Neural progenitor cell (in vitro differentiated cells): Measurements from ENCODE around the gene SLC38A9. TPM values are rescaled to one million over a fixed set of nuclear protein-coding genes. Genes with fewer than 3 reads are reported as not detected.

Source experiments
- DNase-seq: peaks from one replicate; pipeline ENCODE4 v3.0.0-alpha.2; 2016; ENCODE audit warnings: low spot score
- H2AFZ ChIP-seq: fragments of 200-600 bp; sonication (generic); replicated peaks from 2 replicates; pipeline ENCODE4 v1.6.1; 2016; ENCODE audit warnings: antibody characterized with exemption
- H3F3A ChIP-seq: fragments of 200-600 bp; sonication (generic); 2 replicates; pipeline ENCODE4 v1.6.1; 2016; ENCODE audit warnings: antibody characterized with exemption, low read depth
- H3K27ac ChIP-seq: fragments of 200-600 bp; sonication (generic); 2 replicates; pipeline ENCODE4 v1.5.1; 2016; ENCODE audit warnings: mild to moderate bottlenecking
- H3K27me3 ChIP-seq: fragments of 200-600 bp; sonication (generic); 2 replicates; pipeline ENCODE4 v1.6.1; 2016; ENCODE audit warnings: mild to moderate bottlenecking, moderate library complexity
- H3K36me3 ChIP-seq: fragments of 200-600 bp; sonication (generic); 2 replicates; pipeline ENCODE4 v1.5.1; 2016
- H3K4me1 ChIP-seq: fragments of 200-600 bp; sonication (generic); 2 replicates; pipeline ENCODE4 v1.6.1; 2016; ENCODE audit warnings: mixed run types
- H3K4me2 ChIP-seq: fragments of 200-600 bp; sonication (generic); 2 replicates; pipeline ENCODE4 v1.6.1; 2016
- H3K4me3 ChIP-seq: fragments of 200-600 bp; sonication (generic); 2 replicates; pipeline ENCODE4 v1.5.1; 2016
- H3K79me2 ChIP-seq: fragments of 200-600 bp; sonication (generic); 2 replicates; pipeline ENCODE4 v1.6.1; 2016; ENCODE audit warnings: low read depth
- H3K9ac ChIP-seq: fragments of 200-600 bp; sonication (generic); 2 replicates; pipeline ENCODE4 v1.6.1; 2016
- H3K9me3 ChIP-seq: fragments of 200-600 bp; sonication (generic); 2 replicates; pipeline ENCODE4 v1.5.1; 2016; ENCODE audit warnings: low read depth
- H4K20me1 ChIP-seq: fragments of 200-600 bp; sonication (generic); 2 replicates; pipeline ENCODE4 v1.6.1; 2016; ENCODE audit warnings: low read depth
- H3K27ac Mint-ChIP-seq: 3 replicates; pipeline ENCODE4 v1.8.0; 2021; ENCODE audit warnings: mixed read lengths
- H3K27me3 Mint-ChIP-seq: 2 replicates; pipeline ENCODE4 v1.8.0; 2022; ENCODE audit warnings: low read depth, mild to moderate bottlenecking, inconsistent platforms, moderate library complexity, mixed read lengths; ENCODE audit not compliant: insufficient read depth
- H3K36me3 Mint-ChIP-seq: 3 replicates; pipeline ENCODE4 v1.8.0; 2021; ENCODE audit warnings: mixed read lengths
- H3K4me1 Mint-ChIP-seq: 3 replicates; pipeline ENCODE4 v1.8.0; 2021; ENCODE audit warnings: mixed read lengths
- H3K4me3 Mint-ChIP-seq: 3 replicates; pipeline ENCODE4 v1.8.0; 2021; ENCODE audit warnings: mild to moderate bottlenecking, moderate library complexity, mixed read lengths
- H3K9me3 Mint-ChIP-seq: 3 replicates; pipeline ENCODE4 v1.8.0; 2020; ENCODE audit warnings: mixed read lengths
- CTCF ChIP-seq: fragments of 200-600 bp; sonication (generic); IDR thresholded peaks from 2 replicates; pipeline ENCODE4 v1.5.1; 2017; ENCODE audit warnings: antibody characterized with exemption, mild to moderate bottlenecking
- EZH2 ChIP-seq: fragments of 200-600 bp; sonication (generic); IDR thresholded peaks from 2 replicates; pipeline ENCODE4 v1.6.1; 2017; ENCODE audit warnings: antibody characterized with exemption, mild to moderate bottlenecking, moderate library complexity
- EZH2phosphoT487 ChIP-seq: fragments of 200-600 bp; sonication (generic); IDR thresholded peaks from 2 replicates; pipeline ENCODE4 v1.6.1; 2017; ENCODE audit warnings: antibody characterized with exemption
- total RNA-seq: library from RNA; depleted of rRNA; stranded (reverse); fragments of >200 nt; gene quantifications from 2 replicates; pipeline ENCODE4 v1.2.3, GENCODE V29; 2015; ENCODE audit warnings: low replicate concordance

SLC38A9 gene
- total RNA-seq, 1 donor from 2014 or later: 57.7 TPM

GRCh38 chr5:55638051-55638450 is 74.1 kb downstream of the SLC38A9 start:
- H3K9ac ChIP-seq: no peak overlapping the region
- no peak overlapping the region for H3K27ac ChIP-seq
- H3K79me2 ChIP-seq: no peaks in the 10 kb centered on the region
- DNase-seq: no peak
- peaks cover 16% of the 10 kb centered on the region for H3K4me1 ChIP-seq
- H2AFZ ChIP-seq: no peak overlapping the region
- no peaks in the 10 kb centered on the region for H4K20me1 ChIP-seq
- H3K4me3 ChIP-seq: no peak overlapping the region
- Mint-ChIP-seq H3K9me3 (no peaks in the 10 kb centered on the region), H3K36me3 (peaks cover 3% of the 10 kb centered on the region), H3K27me3 (no peaks in the 10 kb centered on the region), H3K27ac (no peak overlapping the region), H3K4me3 (no peak overlapping the region), H3K4me1 (peaks cover 4% of the 10 kb centered on the region)
- no peaks in the 10 kb centered on the region for H3K9me3 ChIP-seq
- no peaks in the 10 kb centered on the region for H3K36me3 ChIP-seq
- H3F3A ChIP-seq: no peaks in the 10 kb centered on the region
- H3K4me2 ChIP-seq: no peak overlapping the region
- no peaks in the 10 kb centered on the region for H3K27me3 ChIP-seq
- TF ChIP-seq EZH2 (no peak), EZH2phosphoT487 (no peak), CTCF (no peak)

GRCh38 chr5:55636683-55637082 is 75.4 kb downstream of the SLC38A9 start:
- Histone ChIP-seq H3K4me2 (no peak overlapping the region), H3K4me3 (no peak overlapping the region), H3K27me3 (no peaks in the 10 kb centered on the region), H3K4me1 (peaks cover 12% of the 10 kb centered on the region), H3K27ac (no peak overlapping the region), H3K9me3 (no peaks in the 10 kb centered on the region), H3K79me2 (no peaks in the 10 kb centered on the region), H3F3A (no peaks in the 10 kb centered on the region), H3K36me3 (no peaks in the 10 kb centered on the region), H3K9ac (no peak overlapping the region), H2AFZ (no peak overlapping the region), H4K20me1 (no peaks in the 10 kb centered on the region)
- H3K27ac Mint-ChIP-seq: no peak overlapping the region
- TF ChIP-seq EZH2phosphoT487 (no peak), CTCF (no peak), EZH2 (no peak)
- no peak overlapping the region for H3K4me3 Mint-ChIP-seq
- no peaks in the 10 kb centered on the region for H3K27me3 Mint-ChIP-seq
- peaks cover 4% of the 10 kb centered on the region for H3K4me1 Mint-ChIP-seq
- peak; percentile 12 for DNase-seq
- peaks cover 6% of the 10 kb centered on the region for H3K36me3 Mint-ChIP-seq
- no peaks in the 10 kb centered on the region for H3K9me3 Mint-ChIP-seq

- Histone ChIP-seq H2AFZ (no peak overlapping the region), H3K4me2 (no peak overlapping the region), H3K9me3 (no peaks in the 10 kb centered on the region), H3K79me2 (no peaks in the 10 kb centered on the region), H3K27ac (no peak overlapping the region), H3K36me3 (no peaks in the 10 kb centered on the region), H4K20me1 (no peaks in the 10 kb centered on the region), H3F3A (no peaks in the 10 kb centered on the region), H3K27me3 (no peaks in the 10 kb centered on the region), H3K4me1 (peaks cover 12% of the 10 kb centered on the region), H3K4me3 (no peak overlapping the region), H3K9ac (no peak overlapping the region)
- Mint-ChIP-seq H3K4me3 (no peak overlapping the region), H3K27me3 (no peaks in the 10 kb centered on the region), H3K9me3 (no peaks in the 10 kb centered on the region), H3K36me3 (peaks cover 6% of the 10 kb centered on the region), H3K4me1 (peaks cover 4% of the 10 kb centered on the region), H3K27ac (no peak overlapping the region)
- no peak for DNase-seq
- TF ChIP-seq CTCF (no peak), EZH2 (no peak), EZH2phosphoT487 (no peak)
Measured at GRCh38 chr5:55636177-55636576, 75.9 kb downstream of the SLC38A9 start.

GRCh38 chr5:55634866-55635265 is 77.3 kb downstream of the SLC38A9 start:
- Mint-ChIP-seq H3K27me3 (no peaks in the 10 kb centered on the region), H3K36me3 (peaks cover 8% of the 10 kb centered on the region), H3K9me3 (no peaks in the 10 kb centered on the region), H3K4me1 (peaks cover 4% of the 10 kb centered on the region), H3K27ac (no peak overlapping the region), H3K4me3 (no peak overlapping the region)
- H3K4me2 ChIP-seq: no peak overlapping the region
- no peak for DNase-seq
- H3K27me3 ChIP-seq: no peaks in the 10 kb centered on the region
- H3K79me2 ChIP-seq: no peaks in the 10 kb centered on the region
- no peak overlapping the region for H3K9ac ChIP-seq
- H2AFZ ChIP-seq: no peak overlapping the region
- H3K27ac ChIP-seq: no peak overlapping the region
- no peaks in the 10 kb centered on the region for H3K9me3 ChIP-seq
- no peaks in the 10 kb centered on the region for H4K20me1 ChIP-seq
- H3K4me3 ChIP-seq: no peak overlapping the region
- H3K36me3 ChIP-seq: no peaks in the 10 kb centered on the region
- H3F3A ChIP-seq: no peaks in the 10 kb centered on the region
- TF ChIP-seq CTCF (no peak), EZH2 (no peak), EZH2phosphoT487 (no peak)
- peaks cover 12% of the 10 kb centered on the region for H3K4me1 ChIP-seq
